ENCODE data around the gene GCKR. TPM values are rescaled to one million over a fixed set of nuclear protein-coding genes. Genes with fewer than 3 reads are reported as not detected.

GCKR gene, protein sequence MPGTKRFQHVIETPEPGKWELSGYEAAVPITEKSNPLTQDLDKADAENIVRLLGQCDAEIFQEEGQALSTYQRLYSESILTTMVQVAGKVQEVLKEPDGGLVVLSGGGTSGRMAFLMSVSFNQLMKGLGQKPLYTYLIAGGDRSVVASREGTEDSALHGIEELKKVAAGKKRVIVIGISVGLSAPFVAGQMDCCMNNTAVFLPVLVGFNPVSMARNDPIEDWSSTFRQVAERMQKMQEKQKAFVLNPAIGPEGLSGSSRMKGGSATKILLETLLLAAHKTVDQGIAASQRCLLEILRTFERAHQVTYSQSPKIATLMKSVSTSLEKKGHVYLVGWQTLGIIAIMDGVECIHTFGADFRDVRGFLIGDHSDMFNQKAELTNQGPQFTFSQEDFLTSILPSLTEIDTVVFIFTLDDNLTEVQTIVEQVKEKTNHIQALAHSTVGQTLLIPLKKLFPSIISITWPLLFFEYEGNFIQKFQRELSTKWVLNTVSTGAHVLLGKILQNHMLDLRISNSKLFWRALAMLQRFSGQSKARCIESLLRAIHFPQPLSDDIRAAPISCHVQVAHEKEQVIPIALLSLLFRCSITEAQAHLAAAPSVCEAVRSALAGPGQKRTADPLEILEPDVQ
- total RNA-seq, result not detected
- polyA plus RNA-seq, result 0.18 TPM
- long read RNA-seq, donor 1, result 0 reads
- long read RNA-seq, donor 2, result 0 reads
- long read RNA-seq, donor 3, result 0 reads
- long read RNA-seq, donor 4, result 0 reads
- long read RNA-seq, donor 5, result 0 reads
- long read RNA-seq, donor 6, result 0 reads
- long read RNA-seq, donor 7, result 0 reads
- long read RNA-seq, donor 8, result 0 reads
- long read RNA-seq, donor 9, result 0 reads
- long read RNA-seq, donor 10, result 0 reads

DNA sequence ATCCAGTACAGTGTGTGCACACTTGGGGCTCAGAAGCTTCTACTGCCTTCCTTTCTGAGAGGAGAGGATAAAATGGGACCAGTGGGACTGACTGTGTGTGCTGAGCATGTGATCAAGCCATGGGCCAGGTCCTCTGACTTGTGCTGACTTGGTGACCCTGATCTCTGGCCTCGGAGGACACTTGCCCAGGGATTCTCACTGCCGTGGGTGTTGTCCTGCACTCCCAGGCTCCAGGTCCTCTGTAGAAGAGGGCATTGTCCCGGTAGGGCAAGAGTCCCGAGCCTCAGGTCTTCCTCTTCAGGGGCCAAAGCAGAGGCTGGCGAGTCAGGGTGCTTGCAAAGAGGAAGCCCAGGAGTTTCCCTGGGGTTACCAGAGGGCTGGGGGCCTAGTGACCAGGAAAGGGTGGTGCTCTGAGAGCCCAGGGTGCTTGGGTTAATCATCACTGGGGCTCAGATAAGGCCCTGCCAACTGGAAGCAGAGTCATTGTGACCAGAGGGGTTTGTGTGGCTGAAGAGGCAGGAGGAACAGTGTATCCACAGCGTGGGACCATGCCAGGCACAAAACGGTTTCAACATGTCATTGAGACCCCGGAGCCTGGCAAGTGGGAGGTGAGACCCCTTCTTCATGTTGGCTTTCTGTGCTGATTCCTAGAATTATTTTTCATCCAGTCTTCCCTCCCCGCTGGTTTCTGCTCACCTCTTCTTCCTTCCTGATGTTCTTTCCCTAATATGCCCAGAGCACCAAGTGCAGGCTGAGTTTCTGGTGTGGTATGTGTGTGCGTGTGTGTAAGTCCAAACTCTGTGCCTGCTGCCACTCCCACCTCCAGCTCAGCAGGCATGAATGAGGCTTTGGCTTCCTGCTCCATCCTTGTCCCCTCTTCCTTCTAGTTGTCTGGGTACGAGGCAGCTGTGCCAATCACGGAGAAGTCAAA is at the start of gene GCKR:
Gene GCKR, plus strand, starts transcription at position 483 of the 931 bp plus-strand sequence. Its CDS starts 66 bp downstream, at position 549.
- Histone ChIP-seq H3K27ac (ENCODE audit: low read depth in 1 of 2, low read length in 1 of 2) (no peak within 1 kb of the TSS), H3K4me1 (ENCODE audit: control insufficient read depth in 2 of 2, insufficient read depth in 2 of 2, low read length in 2 of 2) (peaks cover 0 to 7% of the 10 kb centered on the region in 2 donors), H3K27me3 (ENCODE audit: control insufficient read depth in 2 of 2, insufficient read depth in 1 of 2, low read length in 1 of 2) (peaks cover 34 to 81% of the 10 kb centered on the region in 2 donors), H3K4me3 (ENCODE audit: low read length in 2 of 2) (no peak within 1 kb of the TSS), H3K36me3 (ENCODE audit: control insufficient read depth in 2 of 2, insufficient read depth in 2 of 2, low read length in 1 of 2) (no peaks in the 10 kb centered on the region), H3K9me3 (ENCODE audit: control insufficient read depth in 2 of 2, insufficient read depth in 1 of 2, low read length in 1 of 2) (no peaks in the 10 kb centered on the region)
- whole genome bisulfite sequencing, result 82% methylated on average over 12 of the region's 12 CpGs
- no peak for DNase-seq (ENCODE audit: low read depth in 6 of 9, low spot score in 9 of 9)

- no peaks in the 10 kb centered on the region for H3K4me1 ChIP-seq (ENCODE audit: control insufficient read depth in 2 of 2, insufficient read depth in 2 of 2, low read length in 2 of 2)
- H3K4me3 ChIP-seq (ENCODE audit: low read length in 2 of 2), result no peak overlapping the region
- H3K27me3 ChIP-seq (ENCODE audit: control insufficient read depth in 2 of 2, insufficient read depth in 1 of 2, low read length in 1 of 2), result no peaks in the 10 kb centered on the region
- H3K27ac ChIP-seq (ENCODE audit: low read depth in 1 of 2, low read length in 1 of 2), result no peak overlapping the region
- H3K36me3 ChIP-seq (ENCODE audit: control insufficient read depth in 2 of 2, insufficient read depth in 2 of 2, low read length in 1 of 2), result peaks cover 15 to 19% of the 10 kb centered on the region in 2 donors
- WGBS, result 96% methylated on average over 3 of the region's 3 CpGs
- no peak for DNase-seq (ENCODE audit: low read depth in 6 of 9, low spot score in 9 of 9)
- no peaks in the 10 kb centered on the region for H3K9me3 ChIP-seq (ENCODE audit: control insufficient read depth in 2 of 2, insufficient read depth in 1 of 2, low read length in 1 of 2)
Measured at GRCh38 chr2:27448381-27448780, 48.3 kb upstream of the GCKR start.

GRCh38 chr2:27451095-27451494 is 45.5 kb upstream of the GCKR start:
- H3K36me3 ChIP-seq (ENCODE audit: control insufficient read depth in 2 of 2, insufficient read depth in 2 of 2, low read length in 1 of 2), result peaks cover 14 to 22% of the 10 kb centered on the region in 2 donors
- no peaks in the 10 kb centered on the region for H3K27me3 ChIP-seq (ENCODE audit: control insufficient read depth in 2 of 2, insufficient read depth in 1 of 2, low read length in 1 of 2)
- DNase-seq (ENCODE audit: low read depth in 6 of 9, low spot score in 9 of 9), result no peak
- WGBS, result 98% methylated on average over 1 of the region's 1 CpG
- H3K4me3 ChIP-seq (ENCODE audit: low read length in 2 of 2), result no peak overlapping the region
- H3K9me3 ChIP-seq (ENCODE audit: control insufficient read depth in 2 of 2, insufficient read depth in 1 of 2, low read length in 1 of 2), result no peaks in the 10 kb centered on the region
- H3K27ac ChIP-seq (ENCODE audit: low read depth in 1 of 2, low read length in 1 of 2), result no peak overlapping the region
- no peaks in the 10 kb centered on the region for H3K4me1 ChIP-seq (ENCODE audit: control insufficient read depth in 2 of 2, insufficient read depth in 2 of 2, low read length in 2 of 2)

GRCh38 chr2:27453968-27454367 is 42.7 kb upstream of the GCKR start:
- no peaks in the 10 kb centered on the region for H3K27me3 ChIP-seq (ENCODE audit: control insufficient read depth in 2 of 2, insufficient read depth in 1 of 2, low read length in 1 of 2)
- H3K4me3 ChIP-seq (ENCODE audit: low read length in 2 of 2), result no peak overlapping the region
- WGBS, result 98% methylated on average over 7 of the region's 7 CpGs

GRCh38 chr2:27461118-27461517 is 35.5 kb upstream of the GCKR start:
- Histone ChIP-seq H3K27me3 (ENCODE audit: control insufficient read depth in 2 of 2, insufficient read depth in 1 of 2, low read length in 1 of 2) (no peaks in the 10 kb centered on the region), H3K27ac (ENCODE audit: low read depth in 1 of 2, low read length in 1 of 2) (no peak overlapping the region), H3K9me3 (ENCODE audit: control insufficient read depth in 2 of 2, insufficient read depth in 1 of 2, low read length in 1 of 2) (no peaks in the 10 kb centered on the region), H3K4me1 (ENCODE audit: control insufficient read depth in 2 of 2, insufficient read depth in 2 of 2, low read length in 2 of 2) (no peaks in the 10 kb centered on the region), H3K4me3 (ENCODE audit: low read length in 2 of 2) (no peak overlapping the region), H3K36me3 (ENCODE audit: control insufficient read depth in 2 of 2, insufficient read depth in 2 of 2, low read length in 1 of 2) (peaks cover 11 to 22% of the 10 kb centered on the region in 2 donors)
- 89% methylated on average over 8 of the region's 8 CpGs for WGBS
- DNase-seq (ENCODE audit: low read depth in 6 of 9, low spot score in 9 of 9), result no peak

More at GRCh38 chr2:27453968-27454367, 42.7 kb upstream of the GCKR start:
- Histone ChIP-seq H3K9me3 (ENCODE audit: control insufficient read depth in 2 of 2, insufficient read depth in 1 of 2, low read length in 1 of 2) (no peaks in the 10 kb centered on the region), H3K27ac (ENCODE audit: low read depth in 1 of 2, low read length in 1 of 2) (no peak overlapping the region), H3K4me1 (ENCODE audit: control insufficient read depth in 2 of 2, insufficient read depth in 2 of 2, low read length in 2 of 2) (no peaks in the 10 kb centered on the region), H3K36me3 (ENCODE audit: control insufficient read depth in 2 of 2, insufficient read depth in 2 of 2, low read length in 1 of 2) (peaks cover 9 to 25% of the 10 kb centered on the region in 2 donors)
- no peak for DNase-seq (ENCODE audit: low read depth in 6 of 9, low spot score in 9 of 9)

DNA sequence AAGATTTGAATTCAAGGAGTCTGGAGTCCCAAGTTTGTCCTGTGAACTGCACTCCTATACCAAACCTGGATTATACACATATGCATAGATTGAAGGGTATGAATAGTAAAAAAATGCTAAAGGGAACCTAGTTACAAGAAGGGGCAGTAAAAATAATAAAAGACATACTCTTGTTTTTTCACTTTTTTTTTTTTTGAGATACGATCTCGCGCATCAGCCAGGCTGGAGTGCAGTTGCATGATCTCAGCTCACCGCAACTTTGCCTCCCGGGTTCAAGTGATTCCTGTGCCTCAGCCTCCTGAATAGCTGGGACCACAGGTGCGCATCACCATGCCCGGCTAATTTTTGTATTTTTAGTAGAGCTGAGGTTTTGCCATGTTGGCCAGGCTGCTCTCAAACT is 32.2 kb upstream of the GCKR start:
- Histone ChIP-seq H3K27me3 (ENCODE audit: control insufficient read depth in 2 of 2, insufficient read depth in 1 of 2, low read length in 1 of 2) (no peaks in the 10 kb centered on the region), H3K27ac (ENCODE audit: low read depth in 1 of 2, low read length in 1 of 2) (no peak overlapping the region), H3K36me3 (ENCODE audit: control insufficient read depth in 2 of 2, insufficient read depth in 2 of 2, low read length in 1 of 2) (peaks cover 5 to 6% of the 10 kb centered on the region in 2 donors), H3K4me3 (ENCODE audit: low read length in 2 of 2) (no peak overlapping the region), H3K9me3 (ENCODE audit: control insufficient read depth in 2 of 2, insufficient read depth in 1 of 2, low read length in 1 of 2) (no peaks in the 10 kb centered on the region), H3K4me1 (ENCODE audit: control insufficient read depth in 2 of 2, insufficient read depth in 2 of 2, low read length in 2 of 2) (no peaks in the 10 kb centered on the region)
- DNase-seq (ENCODE audit: low read depth in 6 of 9, low spot score in 9 of 9), result no peak
- WGBS, result 98% methylated on average over 7 of the region's 7 CpGs

DNA sequence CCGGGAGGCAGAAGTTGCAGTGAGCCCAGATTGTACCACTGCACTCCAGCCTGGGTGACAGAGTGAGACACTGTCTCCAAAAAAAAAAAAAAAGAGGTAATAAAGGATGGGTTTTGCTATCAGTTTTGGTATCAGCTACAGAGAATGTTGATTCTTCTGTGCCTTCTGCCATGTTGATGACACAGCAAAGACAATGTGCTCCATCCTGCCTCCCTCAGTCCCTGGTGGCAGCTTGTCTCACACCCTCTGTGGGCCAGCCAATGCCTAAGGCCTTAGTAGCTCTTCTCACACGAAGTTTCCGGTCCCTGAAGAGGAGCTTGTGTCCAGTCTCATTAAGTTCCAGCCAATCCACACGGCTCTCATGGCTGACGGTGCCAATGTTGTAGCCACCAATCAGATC is 24.7 kb upstream of the GCKR start:
- DNase-seq (ENCODE audit: low read depth in 6 of 9, low spot score in 9 of 9), result no peak
- H3K27ac ChIP-seq (ENCODE audit: low read depth in 1 of 2, low read length in 1 of 2), result no peak overlapping the region
- H3K4me3 ChIP-seq (ENCODE audit: low read length in 2 of 2), result no peak overlapping the region
- H3K4me1 ChIP-seq (ENCODE audit: control insufficient read depth in 2 of 2, insufficient read depth in 2 of 2, low read length in 2 of 2), result no peaks in the 10 kb centered on the region
- H3K9me3 ChIP-seq (ENCODE audit: control insufficient read depth in 2 of 2, insufficient read depth in 1 of 2, low read length in 1 of 2), result no peaks in the 10 kb centered on the region
- WGBS, result 94% methylated on average over 5 of the region's 5 CpGs
- peaks cover 9% of the 10 kb centered on the region in 2 donors for H3K36me3 ChIP-seq (ENCODE audit: control insufficient read depth in 2 of 2, insufficient read depth in 2 of 2, low read length in 1 of 2)
- no peaks in the 10 kb centered on the region for H3K27me3 ChIP-seq (ENCODE audit: control insufficient read depth in 2 of 2, insufficient read depth in 1 of 2, low read length in 1 of 2)

GRCh38 chr2:27485496-27485895 is 11.1 kb upstream of the GCKR start:
- H3K4me3 ChIP-seq (ENCODE audit: low read length in 2 of 2), result no peak overlapping the region
- H3K9me3 ChIP-seq (ENCODE audit: control insufficient read depth in 2 of 2, insufficient read depth in 1 of 2, low read length in 1 of 2), result no peaks in the 10 kb centered on the region
- DNase-seq (ENCODE audit: low read depth in 6 of 9, low spot score in 9 of 9), result no peak
- H3K27me3 ChIP-seq (ENCODE audit: control insufficient read depth in 2 of 2, insufficient read depth in 1 of 2, low read length in 1 of 2), result no peaks in the 10 kb centered on the region
- H3K27ac ChIP-seq (ENCODE audit: low read depth in 1 of 2, low read length in 1 of 2), result no peak overlapping the region
- WGBS, result 92% methylated on average over 3 of the region's 3 CpGs
- H3K36me3 ChIP-seq (ENCODE audit: control insufficient read depth in 2 of 2, insufficient read depth in 2 of 2, low read length in 1 of 2), result peaks cover 0 to 5% of the 10 kb centered on the region in 2 donors
- peaks cover 11 to 13% of the 10 kb centered on the region in 2 donors for H3K4me1 ChIP-seq (ENCODE audit: control insufficient read depth in 2 of 2, insufficient read depth in 2 of 2, low read length in 2 of 2)

Measured in thymus (tissue), 14 donors.